Mesendoderm (in vitro differentiated cells): Measurements from ENCODE around the gene TMEM82.

Source experiments
- DNase-seq: peaks from one replicate; pipeline ENCODE4 v3.0.0; 2013
- H2AK5ac ChIP-seq: 2 replicates; pipeline ENCODE4 v1.6.1; 2013; ENCODE audit warnings: low read length, inconsistent platforms
- H2BK120ac ChIP-seq: 2 replicates; pipeline ENCODE4 v1.6.1; 2013; ENCODE audit warnings: low read depth, mild to moderate bottlenecking, low read length, moderate library complexity, mixed read lengths
- H2BK15ac ChIP-seq: replicated peaks from 2 replicates; pipeline ENCODE4 v1.6.1; 2013; ENCODE audit warnings: low read depth, mild to moderate bottlenecking, moderate library complexity
- H2BK5ac ChIP-seq: 2 replicates; pipeline ENCODE4 v1.6.1; 2013; ENCODE audit warnings: low read length, inconsistent platforms
- H3K18ac ChIP-seq: 2 replicates; pipeline ENCODE4 v1.6.1; 2013; ENCODE audit warnings: mild to moderate bottlenecking, low read length, mixed read lengths
- H3K23ac ChIP-seq: one replicate; pipeline ENCODE4 v1.6.1; 2013; ENCODE audit warnings: low read length
- H3K27ac ChIP-seq: 2 replicates; pipeline ENCODE4 v1.5.1; 2013; ENCODE audit warnings: low read depth, mild to moderate bottlenecking, inconsistent platforms, low read length, moderate library complexity
- H3K27me3 ChIP-seq: 2 replicates; pipeline ENCODE4 v1.6.1; 2013; ENCODE audit warnings: low read length, control low read depth, mild to moderate bottlenecking, inconsistent platforms; ENCODE audit not compliant: insufficient read depth, poor library complexity
- H3K36me3 ChIP-seq: 2 replicates; pipeline ENCODE4 v1.6.1; 2013; ENCODE audit warnings: low read length, inconsistent platforms; ENCODE audit not compliant: control insufficient read depth, insufficient read depth
- H3K4ac ChIP-seq: one replicate; pipeline ENCODE4 v1.6.1; 2013; ENCODE audit warnings: low read depth, mild to moderate bottlenecking, low read length, moderate library complexity
- H3K4me1 ChIP-seq: 2 replicates; pipeline ENCODE4 v1.6.1; 2013; ENCODE audit warnings: low read depth, low read length, inconsistent platforms; ENCODE audit not compliant: control insufficient read depth
- H3K4me2 ChIP-seq: 2 replicates; pipeline ENCODE4 v1.6.1; 2013; ENCODE audit warnings: low read length
- H3K4me3 ChIP-seq: 2 replicates; pipeline ENCODE4 v1.5.1; 2013; ENCODE audit warnings: mild to moderate bottlenecking, low read length
- H3K56ac ChIP-seq: one replicate; pipeline ENCODE4 v1.6.1; 2013; ENCODE audit warnings: low read length
- H3K79me1 ChIP-seq: 2 replicates; pipeline ENCODE4 v1.6.1; 2013; ENCODE audit warnings: low read length, inconsistent platforms
- H3K79me2 ChIP-seq: 2 replicates; pipeline ENCODE4 v1.6.1; 2013; ENCODE audit warnings: mild to moderate bottlenecking, low read length; ENCODE audit not compliant: control insufficient read depth, insufficient read depth
- H3K9ac ChIP-seq: 2 replicates; pipeline ENCODE4 v1.6.1; 2013; ENCODE audit warnings: low read length, inconsistent platforms
- H4K5ac ChIP-seq: one replicate; pipeline ENCODE4 v1.6.1; 2013; ENCODE audit warnings: low read length
- H4K8ac ChIP-seq: one replicate; pipeline ENCODE4 v1.6.1; 2013; ENCODE audit warnings: low read depth, mild to moderate bottlenecking, control low read depth, low read length, moderate library complexity
- WGBS: extraction: QIAGEN DNeasy Blood & Tissue Kit; methylation state at CpG from one replicate; pipeline ENCODE4 v1.1.7; 2013; ENCODE audit warnings: low lambda C conversion rate, missing lambda C conversion rate; ENCODE audit not compliant: insufficient coverage; ENCODE audit errors: extremely low coverage; 5-methylcytosine and 5-hydroxymethylcytosine counted together

Gene TMEM82

GRCh38 chr1:15765495-15766194 is 23.3 kb downstream of the TMEM82 start:
- no peak overlapping the region for H3K23ac ChIP-seq
- peaks cover 32% of the 10 kb centered on the region for H3K79me2 ChIP-seq
- H3K18ac ChIP-seq, result no peak overlapping the region
- no peak overlapping the region for H3K27ac ChIP-seq
- H4K8ac ChIP-seq, result no peak overlapping the region
- no peak for DNase-seq
- H3K4me2 ChIP-seq, result no peak overlapping the region
- no peak overlapping the region for H2BK15ac ChIP-seq
- H3K36me3 ChIP-seq, result peaks cover 30% of the 10 kb centered on the region
- H3K4me1 ChIP-seq, result peaks cover 8% of the 10 kb centered on the region
- H3K4me3 ChIP-seq, result no peak overlapping the region
- H4K5ac ChIP-seq, result no peak overlapping the region
- no peak overlapping the region for H2BK5ac ChIP-seq
- H3K9ac ChIP-seq, result no peak overlapping the region
- H3K4ac ChIP-seq, result no peak overlapping the region
- H3K27me3 ChIP-seq, result no peaks in the 10 kb centered on the region
- no peak overlapping the region for H2BK120ac ChIP-seq
- peaks cover 20% of the 10 kb centered on the region for H3K79me1 ChIP-seq
- no peak overlapping the region for H3K56ac ChIP-seq
- no CpG with 5 or more reads among the region's 20 CpGs for WGBS
- no peak overlapping the region for H2AK5ac ChIP-seq

GRCh38 chr1:15767941-15768340 is 25.6 kb downstream of the TMEM82 start:
- Histone ChIP-seq H3K4me1 (peaks cover 2% of the 10 kb centered on the region), H3K9ac (no peak overlapping the region), H3K18ac (no peak overlapping the region), H3K79me1 (peaks cover 10% of the 10 kb centered on the region), H4K8ac (no peak overlapping the region), H2AK5ac (no peak overlapping the region), H2BK120ac (no peak overlapping the region), H3K36me3 (peaks cover 41% of the 10 kb centered on the region), H3K4ac (no peak overlapping the region), H2BK15ac (no peak overlapping the region), H3K56ac (no peak overlapping the region), H3K79me2 (peaks cover 12% of the 10 kb centered on the region), H3K23ac (no peak overlapping the region), H3K27ac (no peak overlapping the region), H4K5ac (no peak overlapping the region), H3K4me2 (no peak overlapping the region), H3K4me3 (no peak overlapping the region), H2BK5ac (no peak overlapping the region), H3K27me3 (no peaks in the 10 kb centered on the region)
- DNase-seq, result no peak
- WGBS, result no CpG with 5 or more reads among the region's 5 CpGs

- H2BK5ac ChIP-seq, result no peak overlapping the region
- H3K4me1 ChIP-seq, result peaks cover 2% of the 10 kb centered on the region
- H3K27ac ChIP-seq, result no peak overlapping the region
- no peak overlapping the region for H4K5ac ChIP-seq
- WGBS, result no CpG with 5 or more reads among the region's 7 CpGs
- H3K56ac ChIP-seq, result no peak overlapping the region
- H3K4me2 ChIP-seq, result no peak overlapping the region
- DNase-seq, result no peak
- no peak overlapping the region for H2BK15ac ChIP-seq
- peaks cover 12% of the 10 kb centered on the region for H3K79me2 ChIP-seq
- H3K23ac ChIP-seq, result no peak overlapping the region
- no peak overlapping the region for H2AK5ac ChIP-seq
- no peak overlapping the region for H2BK120ac ChIP-seq
- peaks cover 41% of the 10 kb centered on the region for H3K36me3 ChIP-seq
- H3K9ac ChIP-seq, result no peak overlapping the region
- H3K18ac ChIP-seq, result no peak overlapping the region
- no peak overlapping the region for H3K4me3 ChIP-seq
- H4K8ac ChIP-seq, result no peak overlapping the region
- H3K4ac ChIP-seq, result no peak overlapping the region
- no peaks in the 10 kb centered on the region for H3K27me3 ChIP-seq
- H3K79me1 ChIP-seq, result peaks cover 10% of the 10 kb centered on the region
These were observed 26.1 kb downstream of the TMEM82 start for GRCh38 chr1:15768388-15768787.

DNA sequence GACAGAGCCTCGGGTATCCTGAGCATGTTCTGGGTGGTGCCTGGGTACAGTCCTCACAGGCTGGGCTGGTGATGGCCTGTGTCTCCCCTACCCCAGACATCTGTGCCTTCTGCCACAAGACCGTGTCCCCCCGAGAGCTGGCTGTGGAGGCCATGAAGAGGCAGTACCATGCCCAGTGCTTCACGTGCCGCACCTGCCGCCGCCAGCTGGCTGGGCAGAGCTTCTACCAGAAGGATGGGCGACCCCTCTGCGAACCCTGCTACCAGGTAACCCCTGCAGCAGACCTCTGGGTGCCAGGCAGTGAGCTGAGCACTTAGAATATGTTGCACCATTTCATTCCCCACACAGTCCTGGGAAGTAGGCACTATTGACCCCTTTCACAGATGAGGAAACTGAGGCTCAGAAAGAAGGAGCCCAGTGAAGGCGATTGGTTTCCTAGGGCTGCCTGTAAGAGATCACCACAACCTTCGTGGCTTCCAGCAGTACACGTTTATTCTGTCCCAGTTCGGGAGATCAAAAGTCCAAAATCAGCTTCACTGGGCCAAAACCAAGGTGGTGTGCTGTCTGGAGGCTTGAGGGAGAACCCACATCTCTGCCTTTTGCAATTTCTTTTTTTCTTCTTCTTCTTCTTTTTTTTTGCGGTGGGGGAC is 28.1 kb downstream of the TMEM82 start:
- Histone ChIP-seq H3K27me3 (no peaks in the 10 kb centered on the region), H2BK15ac (no peak overlapping the region), H3K4me1 (no peaks in the 10 kb centered on the region), H3K4me2 (no peak overlapping the region), H2BK120ac (no peak overlapping the region), H3K4ac (no peak overlapping the region), H4K5ac (no peak overlapping the region), H3K18ac (no peak overlapping the region), H3K79me2 (no peaks in the 10 kb centered on the region), H3K27ac (no peak overlapping the region), H3K56ac (no peak overlapping the region), H3K36me3 (peaks cover 29% of the 10 kb centered on the region), H3K79me1 (peaks cover 4% of the 10 kb centered on the region), H3K23ac (no peak overlapping the region), H4K8ac (no peak overlapping the region), H2AK5ac (no peak overlapping the region), H3K9ac (no peak overlapping the region), H3K4me3 (no peak overlapping the region), H2BK5ac (no peak overlapping the region)
- no CpG with 5 or more reads among the region's 14 CpGs for WGBS
- no peak for DNase-seq

DNA sequence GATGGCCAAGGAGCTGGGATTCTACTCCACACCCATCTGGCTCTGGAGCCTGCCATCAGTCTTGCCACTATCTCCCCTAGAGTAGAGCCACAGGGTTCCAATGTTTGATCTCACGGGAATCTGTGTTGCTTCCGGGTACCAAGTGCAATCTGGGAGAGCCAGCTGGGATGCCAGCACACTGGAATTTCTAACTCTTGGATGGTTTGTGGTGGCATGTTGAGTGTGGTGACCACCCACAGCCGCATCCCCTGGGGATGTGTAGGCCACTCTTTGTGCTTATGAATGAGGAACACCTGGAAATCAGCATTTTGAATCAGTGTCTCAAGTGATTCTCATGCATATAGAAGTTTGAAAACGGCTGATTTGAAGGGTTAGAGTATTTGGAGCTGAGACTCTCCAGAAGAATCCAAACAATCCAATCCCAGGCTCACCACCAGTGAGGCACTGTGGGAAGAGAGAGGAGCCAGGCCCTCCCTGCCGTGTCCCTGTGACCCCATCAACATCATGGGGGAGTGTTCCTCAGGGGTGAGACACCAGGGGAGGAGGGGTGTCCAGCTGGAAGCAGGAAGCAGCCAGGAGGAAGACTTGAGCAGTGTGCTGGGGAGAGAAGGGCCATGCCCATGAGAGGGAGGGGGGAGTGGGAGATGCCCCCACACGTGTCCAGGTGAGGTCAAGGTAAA is 29.7 kb downstream of the TMEM82 start:
- Histone ChIP-seq H4K5ac (no peak overlapping the region), H2BK5ac (no peak overlapping the region), H2AK5ac (no peak overlapping the region), H3K27ac (no peak overlapping the region), H3K4ac (no peak overlapping the region), H3K56ac (no peak overlapping the region), H3K4me3 (no peak overlapping the region), H3K79me2 (no peaks in the 10 kb centered on the region), H2BK120ac (no peak overlapping the region), H3K79me1 (no peaks in the 10 kb centered on the region), H3K9ac (no peak overlapping the region), H2BK15ac (no peak overlapping the region), H3K4me2 (no peak overlapping the region), H3K36me3 (peaks cover 31% of the 10 kb centered on the region), H3K27me3 (no peaks in the 10 kb centered on the region), H3K23ac (no peak overlapping the region), H3K18ac (no peak overlapping the region), H4K8ac (no peak overlapping the region), H3K4me1 (no peaks in the 10 kb centered on the region)
- no peak for DNase-seq
- WGBS, result no CpG with 5 or more reads among the region's 6 CpGs
